ENCODE measurements around the gene PSMD13. TPM values are rescaled to one million over a fixed set of nuclear protein-coding genes. Genes with fewer than 3 reads are reported as not detected.

Gene PSMD13
- total RNA-seq, 8 experiments from 2014 or later, result 106 to 155 (median 141) TPM

DNA sequence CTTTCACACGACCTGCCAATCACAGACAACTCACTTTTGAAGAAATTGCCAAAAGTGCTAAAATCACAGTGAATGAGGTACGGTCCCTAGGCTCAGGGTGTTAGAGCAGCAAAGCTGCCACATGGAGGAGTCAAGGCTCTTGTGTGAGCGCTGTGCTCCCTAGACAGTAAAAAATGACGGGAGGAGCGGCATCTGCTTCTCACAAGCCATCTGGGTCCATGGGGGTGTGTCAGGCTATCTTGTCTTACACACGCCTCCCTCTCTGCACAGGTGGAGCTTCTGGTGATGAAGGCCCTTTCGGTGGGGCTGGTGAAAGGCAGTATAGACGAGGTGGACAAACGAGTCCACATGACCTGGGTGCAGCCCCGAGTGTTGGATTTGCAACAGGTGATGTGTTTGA lies 14.8 kb downstream of the PSMD13 start:
- Histone ChIP-seq H3K27ac (no peak overlapping the region), H3K4me1 (replicated peaks in 1 of 2) (no peaks in the 10 kb centered on the region), H3K4me3 (no peak overlapping the region)
- 49 to 87% (median 76%) methylated on average over 2 to 7 of the region's 10 CpGs; no CpG with 5 or more reads in 4 of the 10 experiments for WGBS, 10 experiments
- ATAC-seq (replicated peaks in 6 of 8), result peak in 5 of 8 experiments; percentile 23 to 40 (median 28)
- in situ Hi-C loops (cut with MboI; ENCODE audit: low pct_unique_long_range_greater_than_20kb in 2 of 9, low sequenced_read_pairs in 9 of 9, unreplicated experiment in 9 of 9), result loop anchor here in 1 of 9 experiments (5.0 kb wide), 1 partner anchor 116 kb away; the partner anchor contains the start of gene B4GALNT4

DNA sequence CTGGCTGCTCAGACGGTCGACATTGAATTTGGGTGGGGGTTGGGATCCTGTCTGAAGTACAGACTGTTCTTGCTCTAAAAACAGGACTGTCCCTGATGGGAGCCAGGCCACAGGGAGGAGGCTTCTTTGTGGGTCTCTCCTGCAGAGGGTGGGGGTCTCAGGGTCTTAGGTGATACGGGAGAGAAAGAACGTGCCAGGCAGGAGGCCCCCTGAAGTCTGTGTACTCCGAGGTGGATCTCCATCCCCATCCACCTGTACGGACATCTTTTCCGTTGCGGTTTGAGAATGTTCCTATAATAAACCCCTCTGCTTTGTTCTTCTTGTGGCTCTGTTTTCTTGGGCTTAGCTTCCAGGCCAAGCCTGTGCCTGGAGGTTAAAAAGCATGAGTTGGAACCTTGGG lies 15.9 kb downstream of the PSMD13 start:
- in situ Hi-C loops (cut with MboI; ENCODE audit: low pct_unique_long_range_greater_than_20kb in 2 of 9, low sequenced_read_pairs in 9 of 9, unreplicated experiment in 9 of 9), result loop anchor here in 1 of 9 experiments (5.0 kb wide), 1 partner anchor 115 kb away; the partner anchor contains the start of gene B4GALNT4
- ATAC-seq (replicated peaks in 6 of 8), result peak in 1 of 8 experiments; percentile 4
- H3K4me3 ChIP-seq, result no peak overlapping the region
- H3K4me1 ChIP-seq (replicated peaks in 1 of 2), result no peaks in the 10 kb centered on the region
- WGBS, 10 experiments, result 63 to 100% (median 86%) methylated on average over 2 to 6 of the region's 8 CpGs; no CpG with 5 or more reads in 4 of the 10 experiments
- no peak overlapping the region for H3K27ac ChIP-seq

DNA sequence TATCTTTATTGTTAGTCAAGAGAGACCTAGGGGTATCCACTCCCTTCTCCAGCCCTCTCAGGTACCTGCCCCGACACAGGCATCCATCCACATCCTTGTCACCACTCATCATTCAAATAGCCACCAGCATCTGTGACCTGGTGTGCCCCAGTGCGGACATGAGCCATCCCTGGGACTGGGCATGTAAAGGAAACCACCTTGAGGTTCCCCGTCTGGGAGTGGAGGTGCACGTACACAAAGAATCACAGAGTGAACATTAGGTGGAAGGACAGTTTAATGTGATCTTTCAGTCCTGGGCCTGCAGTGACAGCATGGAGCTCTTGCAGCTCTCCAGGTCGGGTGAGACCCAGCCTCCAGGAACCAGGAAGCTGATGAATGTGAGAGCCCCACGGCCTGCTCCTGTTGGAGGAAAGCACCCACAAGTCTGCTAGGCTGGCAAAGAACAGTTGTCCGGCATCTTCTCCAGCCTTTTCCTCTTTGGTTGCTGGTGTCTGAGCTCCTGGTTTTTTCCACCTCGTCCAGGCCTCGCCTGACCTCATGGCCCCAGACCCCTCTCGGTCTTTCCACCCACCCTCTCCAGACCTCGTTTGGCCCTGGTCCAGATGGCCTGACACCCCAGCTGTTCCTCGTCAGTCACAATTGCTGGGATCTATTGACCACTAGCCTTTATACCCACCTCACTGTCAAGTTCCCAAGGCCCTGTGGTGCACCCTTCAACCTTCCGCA lies 16.5 kb downstream of the PSMD13 start:
- Histone ChIP-seq H3K4me3 (no peak overlapping the region), H3K27ac (no peak overlapping the region), H3K4me1 (replicated peaks in 1 of 2) (no peaks in the 10 kb centered on the region)
- ATAC-seq (replicated peaks in 6 of 8), result peak in 4 of 8 experiments; percentile 13 to 29 (median 16)
- in situ Hi-C loops (cut with MboI; ENCODE audit: low pct_unique_long_range_greater_than_20kb in 2 of 9, low sequenced_read_pairs in 9 of 9, unreplicated experiment in 9 of 9), result loop anchor here in 1 of 9 experiments (5.0 kb wide), 1 partner anchor 114 kb away; the partner anchor contains the start of gene B4GALNT4
- WGBS, 10 experiments, result 80 to 100% (median 100%) methylated on average over 1 to 10 of the region's 13 CpGs; no CpG with 5 or more reads in 5 of the 10 experiments

DNA sequence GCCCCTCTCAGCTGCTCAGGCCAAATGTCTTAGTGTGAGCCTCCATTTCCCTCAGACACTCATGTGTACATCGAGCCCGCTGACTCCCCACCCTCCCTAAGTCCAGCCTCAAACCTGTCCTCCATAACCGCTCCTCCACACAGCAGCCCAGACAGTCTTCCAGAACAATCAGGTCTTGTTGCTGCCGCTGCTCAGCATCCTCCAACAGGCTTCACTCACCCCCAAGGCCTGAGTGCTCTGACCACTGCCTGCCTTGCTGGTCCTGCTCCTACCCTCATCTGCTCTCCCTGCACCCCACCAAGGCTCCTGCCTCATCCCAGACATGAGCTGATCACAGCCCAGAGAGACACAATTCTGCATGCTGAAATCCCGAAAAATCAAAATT lies 17.1 kb downstream of the PSMD13 start:
- Histone ChIP-seq H3K27ac (no peak overlapping the region), H3K4me1 (replicated peaks in 1 of 2) (no peaks in the 10 kb centered on the region), H3K4me3 (no peak overlapping the region)
- in situ Hi-C loops (cut with MboI; ENCODE audit: low pct_unique_long_range_greater_than_20kb in 2 of 9, low sequenced_read_pairs in 9 of 9, unreplicated experiment in 9 of 9), result loop anchor here in 1 of 9 experiments (5.0 kb wide), 1 partner anchor 113 kb away; the partner anchor contains the start of gene B4GALNT4
- no peak for ATAC-seq (replicated peaks in 6 of 8)
- WGBS, 10 experiments, result 80 to 100% (median 85%) methylated on average over 1 to 5 of the region's 5 CpGs; no CpG with 5 or more reads in 2 of the 10 experiments

DNA sequence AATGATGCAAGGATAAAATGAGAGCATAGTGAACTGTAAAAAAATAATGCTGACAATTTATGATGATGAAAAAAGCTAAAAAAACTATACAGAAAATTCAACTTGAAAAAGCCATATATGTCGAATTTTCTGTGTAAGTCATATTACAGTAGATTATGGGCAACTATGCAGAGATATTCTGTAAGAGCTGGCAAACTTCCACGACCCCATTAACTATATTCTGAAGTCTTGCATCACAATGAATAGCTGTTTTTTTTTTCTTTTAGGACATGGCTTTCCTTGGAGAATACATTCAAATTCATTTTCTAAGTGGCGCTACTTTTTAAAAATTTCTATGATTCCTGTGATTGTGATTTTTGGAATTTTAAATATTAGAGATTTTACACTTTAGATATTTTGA lies 18.4 kb downstream of the PSMD13 start:
- WGBS, 10 experiments, result 21 to 84% (median 56%) methylated on average over 2 to 3 of the region's 3 CpGs
- no peak overlapping the region for H3K27ac ChIP-seq
- in situ Hi-C loops (cut with MboI; ENCODE audit: low pct_unique_long_range_greater_than_20kb in 2 of 9, low sequenced_read_pairs in 9 of 9, unreplicated experiment in 9 of 9), result no loop called here
- H3K4me3 ChIP-seq, result no peak overlapping the region
- no peak for ATAC-seq (replicated peaks in 6 of 8)
- H3K4me1 ChIP-seq (replicated peaks in 1 of 2), result no peaks in the 10 kb centered on the region

DNA sequence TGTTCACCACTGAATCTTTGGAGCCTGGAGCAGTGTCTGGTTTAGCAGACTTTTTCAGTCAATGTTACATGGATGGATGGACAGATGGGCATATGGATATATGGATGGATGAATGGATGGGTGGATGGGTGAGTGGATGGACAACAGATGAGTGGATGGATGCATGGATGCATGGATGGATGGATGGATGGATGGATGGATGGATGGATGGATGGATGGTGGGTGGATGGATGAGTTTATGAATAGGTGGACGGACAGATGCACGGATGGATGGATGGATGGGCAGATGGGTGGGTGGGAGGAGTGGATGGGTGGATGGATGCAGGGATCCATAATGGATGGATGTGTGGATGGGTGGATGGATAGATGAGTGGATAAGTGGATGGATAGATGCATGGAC lies 19.0 kb downstream of the PSMD13 start:
- H3K4me1 ChIP-seq (replicated peaks in 1 of 2), result no peaks in the 10 kb centered on the region
- H3K27ac ChIP-seq, result no peak overlapping the region
- in situ Hi-C loops (cut with MboI; ENCODE audit: low pct_unique_long_range_greater_than_20kb in 2 of 9, low sequenced_read_pairs in 9 of 9, unreplicated experiment in 9 of 9), result no loop called here
- H3K4me3 ChIP-seq, result no peak overlapping the region
- ATAC-seq (replicated peaks in 6 of 8), result no peak
- WGBS, 10 experiments, result 100% methylated on average over 1 of the region's 2 CpGs; no CpG with 5 or more reads in 9 of the 10 experiments

DNA sequence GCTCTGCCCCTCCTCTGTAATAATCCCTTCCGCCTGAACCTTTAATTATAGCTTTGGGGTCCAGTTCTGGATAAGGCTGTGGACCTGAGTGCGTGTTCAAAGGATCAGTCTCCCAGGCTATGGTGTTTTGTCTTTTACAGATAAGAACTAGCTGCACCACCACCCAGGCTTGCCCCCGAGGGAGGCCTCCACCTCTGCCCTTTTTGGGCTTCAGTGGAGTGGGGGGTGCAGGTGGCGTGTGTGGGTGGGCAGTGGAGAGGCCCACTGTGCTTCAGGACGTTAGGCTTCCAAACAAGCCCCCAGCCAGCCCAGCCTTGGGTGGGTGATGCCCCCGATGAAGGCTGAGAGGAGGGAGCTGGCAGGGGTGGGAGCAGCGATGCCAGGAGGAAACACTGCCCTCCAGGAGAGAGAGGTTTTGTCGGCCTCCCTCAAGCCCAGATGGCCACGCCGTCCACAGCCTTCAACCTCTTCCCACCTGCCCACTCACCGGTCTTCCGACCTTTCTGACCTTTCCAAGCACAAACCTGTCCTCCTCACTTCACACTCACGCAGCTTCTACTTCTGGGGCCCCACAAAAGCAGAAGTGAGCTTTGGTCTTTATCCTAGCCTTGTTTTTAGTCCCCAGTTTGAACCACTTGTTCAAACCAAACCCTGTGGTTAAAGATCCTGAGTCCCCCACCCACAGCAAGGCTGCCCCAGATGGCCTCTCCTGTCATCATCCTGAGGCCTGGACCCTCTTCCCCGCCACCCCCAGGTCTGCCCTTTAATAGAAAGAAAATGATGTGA lies 20.4 kb downstream of the PSMD13 start:
- Histone ChIP-seq H3K4me1 (replicated peaks in 1 of 2) (no peaks in the 10 kb centered on the region), H3K4me3 (no peak overlapping the region), H3K27ac (no peak overlapping the region)
- in situ Hi-C loops (cut with MboI; ENCODE audit: low pct_unique_long_range_greater_than_20kb in 2 of 9, low sequenced_read_pairs in 9 of 9, unreplicated experiment in 9 of 9), result no loop called here
- WGBS, 10 experiments, result 40 to 82% (median 50%) methylated on average over 1 to 12 of the region's 14 CpGs; no CpG with 5 or more reads in 5 of the 10 experiments
- ATAC-seq (replicated peaks in 6 of 8), result no peak

DNA sequence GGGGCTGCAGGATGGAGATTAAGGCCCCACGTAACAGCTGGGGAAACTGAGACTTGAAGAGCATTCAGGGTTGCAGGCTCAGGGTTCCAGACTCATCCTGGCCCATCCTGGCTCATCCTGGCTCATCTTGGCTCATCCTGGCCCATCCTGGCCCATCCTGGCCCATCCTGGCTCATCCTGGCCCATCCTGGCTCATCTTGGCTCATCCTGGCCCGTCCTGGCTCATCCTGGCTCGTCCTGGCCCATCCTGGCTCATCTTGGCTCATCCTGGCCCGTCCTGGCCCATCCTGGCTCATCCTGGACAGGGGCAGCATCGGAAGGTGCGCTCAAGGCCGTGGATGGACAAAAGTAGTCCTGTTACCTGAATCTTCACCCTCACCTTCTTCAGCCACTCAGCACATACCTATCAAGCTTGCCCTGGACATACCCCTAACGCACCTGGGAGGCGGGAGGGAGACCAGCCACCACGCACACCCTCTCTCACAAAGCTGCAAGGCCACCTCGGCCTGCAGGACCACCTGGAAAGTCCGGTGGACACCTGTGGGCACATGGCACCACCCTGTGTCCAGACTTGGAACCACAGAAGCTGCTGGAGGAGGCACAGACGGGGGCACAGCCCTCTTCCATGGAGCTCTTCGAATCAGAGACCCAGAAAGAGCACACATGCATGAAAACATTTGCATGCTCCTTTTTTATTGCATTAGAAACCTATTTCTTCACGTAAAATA lies 21.2 kb downstream of the PSMD13 start:
- ATAC-seq (replicated peaks in 6 of 8), result peak in 1 of 8 experiments; percentile 54
- Histone ChIP-seq H3K27ac (no peak overlapping the region), H3K4me3 (no peak overlapping the region), H3K4me1 (replicated peaks in 1 of 2) (no peaks in the 10 kb centered on the region)
- in situ Hi-C loops (cut with MboI; ENCODE audit: low pct_unique_long_range_greater_than_20kb in 2 of 9, low sequenced_read_pairs in 9 of 9, unreplicated experiment in 9 of 9), result no loop called here
- 0 to 88% (median 71%) methylated on average over 1 to 11 of the region's 15 CpGs; no CpG with 5 or more reads in 3 of the 10 experiments for WGBS, 10 experiments

DNA sequence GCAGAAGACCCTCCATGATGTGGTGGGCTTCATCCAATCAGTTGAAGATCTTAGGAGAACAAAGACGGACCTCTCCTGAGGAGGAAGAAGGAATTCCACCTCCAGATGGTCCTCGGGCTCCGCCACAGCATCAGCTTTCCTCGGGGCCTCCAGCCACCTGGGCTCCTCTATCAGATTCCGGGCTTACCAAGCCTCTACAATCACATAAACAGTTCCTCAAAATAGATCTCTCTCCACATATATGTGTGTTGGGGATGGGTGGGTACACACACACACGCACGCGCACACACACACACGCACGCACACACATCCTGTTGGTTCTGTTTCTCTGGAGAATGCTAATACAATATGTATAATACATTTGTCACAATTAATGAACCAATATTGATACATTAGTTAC lies 22.6 kb downstream of the PSMD13 start:
- Histone ChIP-seq H3K27ac (no peak overlapping the region), H3K4me1 (replicated peaks in 1 of 2) (no peaks in the 10 kb centered on the region), H3K4me3 (no peak overlapping the region)
- in situ Hi-C loops (cut with MboI; ENCODE audit: low pct_unique_long_range_greater_than_20kb in 2 of 9, low sequenced_read_pairs in 9 of 9, unreplicated experiment in 9 of 9), result no loop called here
- no peak for ATAC-seq (replicated peaks in 6 of 8)
- 60 to 100% (median 78%) methylated on average over 1 to 7 of the region's 10 CpGs; no CpG with 5 or more reads in 3 of the 10 experiments for WGBS, 10 experiments

DNA sequence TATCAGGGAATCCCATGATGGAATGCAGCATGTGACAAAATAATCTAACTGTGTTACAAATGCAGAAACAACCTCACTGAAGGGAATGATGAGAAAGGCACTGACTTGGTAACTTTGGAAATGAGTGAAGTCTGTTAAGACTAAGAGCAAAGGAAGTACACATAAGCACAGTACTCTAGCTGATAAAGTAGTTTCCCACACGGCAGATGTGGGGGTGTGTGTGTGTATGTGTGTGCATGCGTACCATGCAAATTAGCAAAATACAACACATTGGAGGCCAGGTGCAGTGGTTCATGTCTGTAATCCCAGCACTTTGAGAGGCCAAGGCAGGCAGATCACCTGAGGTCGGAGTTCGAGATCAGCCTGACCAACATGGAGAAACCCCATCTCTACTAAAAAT lies 24.8 kb downstream of the PSMD13 start:
- no peaks in the 10 kb centered on the region for H3K4me1 ChIP-seq (replicated peaks in 1 of 2)
- in situ Hi-C loops (cut with MboI; ENCODE audit: low pct_unique_long_range_greater_than_20kb in 2 of 9, low sequenced_read_pairs in 9 of 9, unreplicated experiment in 9 of 9), result no loop called here
- 60 to 100% (median 79%) methylated on average over 1 to 4 of the region's 4 CpGs; no CpG with 5 or more reads in 4 of the 10 experiments for WGBS, 10 experiments
- no peak for ATAC-seq (replicated peaks in 6 of 8)
- H3K4me3 ChIP-seq, result no peak overlapping the region
- no peak overlapping the region for H3K27ac ChIP-seq

DNA sequence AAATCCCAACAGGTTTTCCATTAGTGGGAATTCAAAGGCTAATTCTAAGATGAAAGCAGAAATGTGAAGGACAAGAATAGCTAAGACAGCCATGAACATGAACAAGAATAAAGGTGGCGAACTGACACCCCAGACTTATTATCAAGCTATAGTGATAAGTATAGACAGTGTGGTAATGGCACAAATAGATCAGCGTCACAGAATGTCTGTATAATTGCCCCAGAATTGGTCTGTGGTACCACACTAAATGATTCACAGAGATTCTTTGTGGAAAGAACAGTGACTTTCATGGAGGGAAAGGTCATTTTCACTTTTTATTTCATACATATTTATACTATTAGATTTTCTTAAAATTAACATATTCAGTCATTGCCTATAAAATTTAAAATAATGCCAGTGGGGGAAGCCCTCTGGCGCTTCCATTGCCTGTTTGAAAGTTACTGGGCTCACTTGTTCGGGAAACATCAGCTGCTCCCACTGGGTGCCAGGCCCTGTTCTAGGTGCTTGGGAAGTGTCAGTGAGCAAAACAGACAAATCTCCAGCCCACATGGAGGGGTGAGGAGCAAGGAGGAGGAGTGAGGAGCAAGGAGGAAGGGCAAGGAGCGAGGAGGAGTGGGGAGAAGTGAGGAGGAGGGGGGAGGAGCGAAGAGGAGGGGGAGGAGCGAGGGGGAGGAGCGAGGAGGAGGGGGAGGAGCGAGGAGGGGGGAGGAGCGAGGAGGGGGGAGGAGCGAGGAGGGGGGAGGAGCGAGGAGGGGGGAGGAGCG lies 30.1 kb downstream of the PSMD13 start:
- 56 to 100% (median 91%) methylated on average over 1 to 4 of the region's 13 CpGs; no CpG with 5 or more reads in 1 of the 10 experiments for WGBS, 10 experiments
- H3K4me3 ChIP-seq, result no peak overlapping the region
- no peak overlapping the region for H3K27ac ChIP-seq
- in situ Hi-C loops (cut with MboI; ENCODE audit: low pct_unique_long_range_greater_than_20kb in 2 of 9, low sequenced_read_pairs in 9 of 9, unreplicated experiment in 9 of 9), result no loop called here
- H3K4me1 ChIP-seq (replicated peaks in 1 of 2), result no peaks in the 10 kb centered on the region
- ATAC-seq (replicated peaks in 6 of 8), result no peak

DNA sequence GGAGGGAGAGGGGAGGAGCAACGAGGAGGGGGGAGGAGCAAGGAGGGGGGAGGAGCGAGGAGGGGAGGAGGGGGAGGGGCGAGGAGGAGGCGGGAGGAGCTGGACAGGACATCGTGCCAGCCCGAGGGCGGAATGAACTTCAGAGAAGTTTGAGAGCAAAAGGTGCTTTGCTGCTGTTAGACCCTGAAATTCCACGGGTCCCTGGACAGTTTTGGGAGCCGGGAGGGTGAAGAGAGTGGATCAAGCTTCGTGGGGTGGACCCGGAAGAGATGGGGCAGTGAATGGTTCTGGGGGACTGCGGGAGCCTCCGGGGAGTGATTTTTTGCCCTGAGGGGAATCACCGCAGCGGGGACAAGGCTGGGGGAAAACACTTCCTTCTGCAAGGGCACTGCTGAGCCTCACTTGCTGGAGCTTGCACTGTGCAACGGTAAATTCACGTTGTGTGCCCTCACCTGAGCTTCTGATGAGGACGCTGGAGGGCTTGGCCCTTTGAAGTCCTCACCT lies 30.8 kb downstream of the PSMD13 start:
- 77 to 80% methylated on average over 1 to 9 of the region's 18 CpGs; no CpG with 5 or more reads in 8 of the 10 experiments for WGBS, 10 experiments
- no peak overlapping the region for H3K4me3 ChIP-seq
- in situ Hi-C loops (cut with MboI; ENCODE audit: low pct_unique_long_range_greater_than_20kb in 2 of 9, low sequenced_read_pairs in 9 of 9, unreplicated experiment in 9 of 9), result no loop called here

More for the DNA sequence above, 30.8 kb downstream of the PSMD13 start:
- H3K27ac ChIP-seq, result no peak overlapping the region
- H3K4me1 ChIP-seq (replicated peaks in 1 of 2), result no peaks in the 10 kb centered on the region
- ATAC-seq (replicated peaks in 6 of 8), result no peak
